ENCODE data around the gene RCOR2.
A peak's percentile ranks its signal among the peaks of the same experiment; 100 is the strongest.

The RCOR2 gene

GRCh38 chr11:63914896-63915691 lies 1.9 kb downstream of the RCOR2 start:
- no peak overlapping the region for H3K27ac Mint-ChIP-seq
- ATAC-seq (no peak), DNase-seq (no peak)
- peaks cover 40% of the 10 kb centered on the region for H3K4me1 Mint-ChIP-seq
- H3K4me3 Mint-ChIP-seq: peak overlapping the region in 1 of 2 donors; percentile 42
- no peaks in the 10 kb centered on the region for H3K9me3 Mint-ChIP-seq
- peaks cover 38% of the 10 kb centered on the region for H3K27me3 Mint-ChIP-seq

- no peak overlapping the region for H3K4me3 Mint-ChIP-seq
Measured at GRCh38 chr11:63913866-63914830, 2.8 kb downstream of the RCOR2 start.

GRCh38 chr11:63912678-63913077 lies 4.3 kb downstream of the RCOR2 start:
- H3K4me3 Mint-ChIP-seq: no peak overlapping the region
- H3K9me3 Mint-ChIP-seq: no peaks in the 10 kb centered on the region
- peaks cover 20% of the 10 kb centered on the region for H3K4me1 Mint-ChIP-seq
- ATAC-seq (no peak), DNase-seq (no peak)
- H3K27ac Mint-ChIP-seq: no peak overlapping the region
- H3K27me3 Mint-ChIP-seq: peaks cover 29% of the 10 kb centered on the region

More at GRCh38 chr11:63913866-63914830, 2.8 kb downstream of the RCOR2 start:
- Mint-ChIP-seq H3K9me3 (no peaks in the 10 kb centered on the region), H3K27ac (peak overlapping the region in 1 of 2 donors; percentile 15), H3K27me3 (peaks cover 38% of the 10 kb centered on the region), H3K4me1 (peaks cover 31% of the 10 kb centered on the region)
- ATAC-seq (no peak), DNase-seq (no peak)

GRCh38 chr11:63911876-63912275 lies 5.1 kb downstream of the RCOR2 start:
- Mint-ChIP-seq H3K27ac (peak overlapping the region in 1 of 2 donors; percentile 86), H3K9me3 (no peaks in the 10 kb centered on the region), H3K27me3 (peaks cover 29% of the 10 kb centered on the region), H3K4me3 (no peak overlapping the region), H3K4me1 (peaks cover 23% of the 10 kb centered on the region)
- ATAC-seq (peak; percentile 10), DNase-seq (no peak)

GRCh38 chr11:63911440-63911839 lies 5.5 kb downstream of the RCOR2 start:
- ATAC-seq (no peak), DNase-seq (no peak)
- peaks cover 25% of the 10 kb centered on the region for H3K4me1 Mint-ChIP-seq
- H3K27ac Mint-ChIP-seq: no peak overlapping the region
- no peaks in the 10 kb centered on the region for H3K9me3 Mint-ChIP-seq
- no peak overlapping the region for H3K4me3 Mint-ChIP-seq
- H3K27me3 Mint-ChIP-seq: peaks cover 27% of the 10 kb centered on the region

GRCh38 chr11:63910675-63911074 lies 6.3 kb downstream of the RCOR2 start:
- no peak for ATAC-seq
- peaks cover 19% of the 10 kb centered on the region for H3K27me3 Mint-ChIP-seq
- H3K4me3 Mint-ChIP-seq: peak overlapping the region in 1 of 2 donors; percentile 26
- H3K9me3 Mint-ChIP-seq: no peaks in the 10 kb centered on the region
- H3K27ac Mint-ChIP-seq: no peak overlapping the region
- no peak for DNase-seq
- peaks cover 25% of the 10 kb centered on the region for H3K4me1 Mint-ChIP-seq

- peaks cover 18% of the 10 kb centered on the region for H3K4me1 Mint-ChIP-seq
- no peak overlapping the region for H3K27ac Mint-ChIP-seq
- no peak overlapping the region for H3K4me3 Mint-ChIP-seq
- peak; percentile 6 for ATAC-seq
- no peaks in the 10 kb centered on the region for H3K9me3 Mint-ChIP-seq
- DNase-seq: no peak
- H3K27me3 Mint-ChIP-seq: peaks cover 11% of the 10 kb centered on the region
Measured at GRCh38 chr11:63909591-63910506, 7.1 kb downstream of the RCOR2 start.

- Mint-ChIP-seq H3K4me3 (no peak overlapping the region), H3K4me1 (peaks cover 18% of the 10 kb centered on the region), H3K27ac (peak overlapping the region in 1 of 2 donors; percentile 78), H3K27me3 (peaks cover 2% of the 10 kb centered on the region), H3K9me3 (no peaks in the 10 kb centered on the region)
- no peak for DNase-seq
- ATAC-seq: no peak
Measured at GRCh38 chr11:63908631-63909401, 8.1 kb downstream of the RCOR2 start.

GRCh38 chr11:63907808-63908530 lies 9.0 kb downstream of the RCOR2 start:
- Mint-ChIP-seq H3K4me1 (peaks cover 18% of the 10 kb centered on the region), H3K27ac (peak overlapping the region in 1 of 2 donors; percentile 19), H3K9me3 (no peaks in the 10 kb centered on the region), H3K27me3 (no peaks in the 10 kb centered on the region), H3K4me3 (no peak overlapping the region)
- DNase-seq (no peak), ATAC-seq (no peak)

GRCh38 chr11:63907063-63907462 lies 9.9 kb downstream of the RCOR2 start:
- Mint-ChIP-seq H3K4me3 (no peak overlapping the region), H3K27ac (peak overlapping the region in 1 of 2 donors; percentile 48), H3K27me3 (no peaks in the 10 kb centered on the region), H3K9me3 (no peaks in the 10 kb centered on the region), H3K4me1 (peaks cover 18% of the 10 kb centered on the region)
- DNase-seq: no peak
- no peak for ATAC-seq

- no peaks in the 10 kb centered on the region for H3K9me3 Mint-ChIP-seq
- DNase-seq: peak; percentile 27 to 41
- ATAC-seq: peak; percentile 47
Measured at GRCh38 chr11:63906585-63906984, 10.4 kb downstream of the RCOR2 start.

GRCh38 chr11:63906087-63906486 lies 10.9 kb downstream of the RCOR2 start:
- no peaks in the 10 kb centered on the region for H3K9me3 Mint-ChIP-seq
- DNase-seq: no peak
- no peak overlapping the region for H3K27ac Mint-ChIP-seq
- H3K4me1 Mint-ChIP-seq: peaks cover 18% of the 10 kb centered on the region
- H3K4me3 Mint-ChIP-seq: no peak overlapping the region
- H3K27me3 Mint-ChIP-seq: no peaks in the 10 kb centered on the region
- no peak for ATAC-seq

More at GRCh38 chr11:63906585-63906984, 10.4 kb downstream of the RCOR2 start:
- Mint-ChIP-seq H3K4me3 (no peak overlapping the region), H3K4me1 (peaks cover 18% of the 10 kb centered on the region), H3K27me3 (no peaks in the 10 kb centered on the region), H3K27ac (peak overlapping the region in 1 of 2 donors; percentile 93)

- ATAC-seq (no peak), DNase-seq (no peak)
- peaks cover 18% of the 10 kb centered on the region for H3K4me1 Mint-ChIP-seq
- no peaks in the 10 kb centered on the region for H3K27me3 Mint-ChIP-seq
- no peak overlapping the region for H3K4me3 Mint-ChIP-seq
- peak overlapping the region in 1 of 2 donors; percentile 33 for H3K27ac Mint-ChIP-seq
- no peaks in the 10 kb centered on the region for H3K9me3 Mint-ChIP-seq
Measured at GRCh38 chr11:63905179-63905578, 11.8 kb downstream of the RCOR2 start.

GRCh38 chr11:63904743-63905142 lies 12.2 kb downstream of the RCOR2 start:
- Mint-ChIP-seq H3K27me3 (no peaks in the 10 kb centered on the region), H3K27ac (peak overlapping the region; percentile 44 to 52), H3K4me1 (peaks cover 18% of the 10 kb centered on the region), H3K4me3 (no peak overlapping the region), H3K9me3 (no peaks in the 10 kb centered on the region)
- DNase-seq: no peak
- no peak for ATAC-seq

Measured in stimulated activated naive CD8-positive, alpha-beta T cell treated with anti-CD3 and anti-CD28 coated beads, Interleukin-15, amount 100 ng/mL, for 72 hours (primary cell).